RWPE2 (cell line): Measurements from ENCODE around the gene FASTK.

Experiments used
- ATAC-seq: fragments of 200-7000 bp; cut with Tn5 transposase; 3 replicates; pipeline ENCODE4 v1.9.1; 2021; ENCODE audit warnings: low read depth
- DNase-seq: peaks from one replicate; pipeline ENCODE4 v3.0.0-alpha.2; 2020; ENCODE audit warnings: low spot score
- H3K27ac ChIP-seq: fragments of 450-650 bp; 2 replicates; pipeline ENCODE4 v1.5.1; 2017; ENCODE audit warnings: mild to moderate bottlenecking; ENCODE audit not compliant: poor library complexity, severe bottlenecking
- H3K27me3 ChIP-seq: fragments of 250-450 bp; sonication (Bioruptor Pico); 2 replicates; pipeline ENCODE4 v1.5.1; 2021; ENCODE audit warnings: mild to moderate bottlenecking, moderate library complexity; ENCODE audit not compliant: insufficient read depth, poor library complexity, severe bottlenecking
- H3K36me3 ChIP-seq: fragments of 250-450 bp; sonication (Bioruptor Pico); 2 replicates; pipeline ENCODE4 v1.5.1; 2020; ENCODE audit warnings: low read depth, mild to moderate bottlenecking, moderate library complexity
- H3K4me1 ChIP-seq: fragments of 250-450 bp; sonication (Bioruptor Pico); 2 replicates; pipeline ENCODE4 v1.5.1; 2021; ENCODE audit warnings: mild to moderate bottlenecking, moderate library complexity; ENCODE audit not compliant: insufficient read depth, poor library complexity, severe bottlenecking
- H3K4me3 ChIP-seq: fragments of 250-450 bp; sonication (Bioruptor Pico); 2 replicates; pipeline ENCODE4 v1.5.1; 2021; ENCODE audit warnings: mild to moderate bottlenecking, moderate library complexity; ENCODE audit not compliant: severe bottlenecking
- H3K9me3 ChIP-seq: fragments of 250-450 bp; sonication (Bioruptor Pico); 2 replicates; pipeline ENCODE4 v1.5.1; 2021; ENCODE audit warnings: mild to moderate bottlenecking, moderate library complexity; ENCODE audit not compliant: severe bottlenecking
- TF ChIP-seq, protein P1 (sequence below): fragments of 450-650 bp; IDR thresholded peaks from one replicate; pipeline ENCODE4 v1.5.1; 2017; ENCODE audit warnings: mild to moderate bottlenecking, moderate library complexity; ENCODE audit not compliant: poor library complexity, severe bottlenecking

Gene FASTK

DNA sequence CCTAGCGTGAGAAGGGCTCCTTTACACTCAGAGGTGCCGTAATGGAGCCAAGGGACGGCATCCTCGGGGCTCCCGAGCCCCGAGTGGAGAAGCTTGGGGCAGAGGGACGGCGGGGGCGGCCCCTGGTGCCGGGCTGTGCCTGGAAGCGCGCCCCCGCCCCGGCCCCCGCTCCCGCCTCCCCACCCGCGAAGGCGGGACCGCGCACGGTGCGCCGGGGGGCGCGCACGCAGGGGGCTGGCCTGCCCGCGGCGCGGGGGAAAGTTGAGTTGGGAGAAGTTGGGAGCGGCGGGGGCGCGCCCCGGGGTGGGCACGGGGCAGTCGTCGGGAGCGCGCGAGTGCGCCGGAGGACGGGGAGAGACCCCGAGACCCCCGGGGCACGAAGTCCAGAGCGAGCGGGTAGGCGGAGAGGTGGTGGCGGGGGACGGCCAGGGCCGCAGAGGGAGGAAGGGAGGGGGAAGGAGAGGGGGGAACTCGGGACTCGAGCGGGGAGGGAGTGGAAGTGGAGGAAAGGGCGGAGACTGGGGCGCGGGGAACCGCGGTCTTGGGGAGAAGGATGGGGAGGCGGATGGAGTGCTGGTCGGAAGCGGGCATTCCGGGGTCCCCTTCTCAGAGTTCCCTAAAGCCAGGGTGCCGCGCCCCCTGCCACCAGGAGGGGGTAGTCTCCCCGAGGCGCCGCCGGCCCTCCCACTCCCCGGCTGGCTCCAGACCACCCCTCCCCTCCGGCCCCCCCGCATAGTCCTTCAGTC is 21.1 kb downstream of the FASTK start, which contains the start of gene SLC4A2:
SLC4A2 (plus strand) TSS at position 223 of the 746 bp plus-strand sequence. CDS start 2,399 bp downstream, outside the sequence.
- peaks cover 28% of the 10 kb centered on the region for H3K4me1 ChIP-seq
- H3K9me3 ChIP-seq, result no peaks in the 10 kb centered on the region
- ATAC-seq, result no peak
- peak within 1 kb of the TSS; percentile 86 for H3K27ac ChIP-seq
- no peak for DNase-seq
- no peaks in the 10 kb centered on the region for H3K27me3 ChIP-seq
- H3K36me3 ChIP-seq, result peaks cover 10% of the 10 kb centered on the region
- peak within 1 kb of the TSS; percentile 48 for H3K4me3 ChIP-seq
- TF ChIP-seq, protein P1, sequence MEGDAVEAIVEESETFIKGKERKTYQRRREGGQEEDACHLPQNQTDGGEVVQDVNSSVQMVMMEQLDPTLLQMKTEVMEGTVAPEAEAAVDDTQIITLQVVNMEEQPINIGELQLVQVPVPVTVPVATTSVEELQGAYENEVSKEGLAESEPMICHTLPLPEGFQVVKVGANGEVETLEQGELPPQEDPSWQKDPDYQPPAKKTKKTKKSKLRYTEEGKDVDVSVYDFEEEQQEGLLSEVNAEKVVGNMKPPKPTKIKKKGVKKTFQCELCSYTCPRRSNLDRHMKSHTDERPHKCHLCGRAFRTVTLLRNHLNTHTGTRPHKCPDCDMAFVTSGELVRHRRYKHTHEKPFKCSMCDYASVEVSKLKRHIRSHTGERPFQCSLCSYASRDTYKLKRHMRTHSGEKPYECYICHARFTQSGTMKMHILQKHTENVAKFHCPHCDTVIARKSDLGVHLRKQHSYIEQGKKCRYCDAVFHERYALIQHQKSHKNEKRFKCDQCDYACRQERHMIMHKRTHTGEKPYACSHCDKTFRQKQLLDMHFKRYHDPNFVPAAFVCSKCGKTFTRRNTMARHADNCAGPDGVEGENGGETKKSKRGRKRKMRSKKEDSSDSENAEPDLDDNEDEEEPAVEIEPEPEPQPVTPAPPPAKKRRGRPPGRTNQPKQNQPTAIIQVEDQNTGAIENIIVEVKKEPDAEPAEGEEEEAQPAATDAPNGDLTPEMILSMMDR, result peak; percentile 18

DNA sequence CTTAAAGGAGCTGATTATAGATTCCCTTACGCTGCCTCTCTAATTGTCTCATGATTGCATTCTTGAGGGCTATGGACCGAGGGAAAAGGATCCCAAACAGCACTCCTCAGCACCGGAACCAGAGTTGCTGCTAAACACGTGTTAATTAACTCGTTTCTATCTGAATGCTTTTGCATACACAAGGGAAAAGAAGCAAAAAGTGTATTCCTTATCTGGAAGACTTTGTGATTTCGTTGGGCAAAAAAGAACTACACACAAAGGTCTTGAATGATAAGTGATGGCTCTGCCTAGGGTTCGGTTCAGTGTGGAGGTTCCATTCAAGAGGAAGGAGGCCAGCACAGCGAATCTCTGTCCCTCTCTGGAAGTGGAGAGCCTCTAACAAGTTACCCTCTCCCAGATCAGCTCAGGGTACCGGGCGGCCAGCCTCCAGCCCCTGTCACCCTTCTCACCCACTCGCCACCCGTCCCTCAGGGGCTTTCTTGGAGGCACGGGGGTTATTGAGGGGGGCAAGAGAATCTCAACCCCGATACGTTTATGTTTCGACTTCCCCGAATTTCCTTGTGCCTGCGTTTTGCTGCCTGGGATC is 21.7 kb downstream of the FASTK start:
- DNase-seq, result no peak
- TF ChIP-seq, protein P1, result no peak
- H3K27ac ChIP-seq, result peak overlapping the region; percentile 86
- peaks cover 28% of the 10 kb centered on the region for H3K4me1 ChIP-seq
- no peaks in the 10 kb centered on the region for H3K27me3 ChIP-seq
- H3K36me3 ChIP-seq, result peaks cover 6% of the 10 kb centered on the region; the same call in 1 of the 2 replicates
- H3K4me3 ChIP-seq, result peak overlapping the region; percentile 48
- ATAC-seq, result no peak
- no peaks in the 10 kb centered on the region for H3K9me3 ChIP-seq

DNA sequence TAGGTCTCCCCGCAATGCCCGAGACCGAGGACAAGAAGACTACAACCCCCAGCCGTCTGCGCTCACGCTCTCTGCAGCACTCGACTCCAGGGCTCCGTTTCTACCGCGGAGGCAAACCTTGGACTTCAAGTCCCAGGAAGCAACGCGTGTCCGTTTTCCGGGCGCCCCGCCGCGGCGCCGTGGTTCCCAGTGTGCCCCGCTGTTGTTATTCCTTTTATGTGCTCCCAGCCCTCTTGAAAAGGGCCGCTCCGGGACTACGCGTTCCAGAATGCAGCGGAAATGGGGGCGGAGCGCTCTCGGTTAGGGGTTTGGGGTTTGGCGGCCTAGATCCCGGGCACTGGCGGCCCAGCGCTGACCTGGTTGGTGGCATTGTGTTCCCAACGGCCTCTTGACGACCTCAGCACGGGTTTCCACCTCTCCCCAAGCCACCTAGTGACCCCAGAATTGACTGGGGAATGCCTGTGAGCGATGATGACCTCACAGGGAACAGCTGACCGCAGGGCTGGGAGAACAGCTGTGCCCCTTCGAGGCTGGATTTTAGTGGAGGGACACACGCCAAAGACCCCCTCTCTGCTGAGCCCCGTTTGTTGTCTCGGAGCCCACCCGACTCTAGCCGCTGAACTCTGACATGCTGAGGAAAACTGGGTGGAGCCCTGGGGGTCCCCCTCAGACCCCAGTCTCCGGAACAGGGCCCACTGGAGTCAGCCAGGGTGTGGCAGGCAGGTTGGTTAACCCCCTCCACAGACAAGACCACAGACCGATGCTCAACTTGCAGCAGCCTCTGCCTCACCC is 22.4 kb downstream of the FASTK start:
- Histone ChIP-seq H3K27ac (peak overlapping the region; percentile 86), H3K36me3 (no peaks in the 10 kb centered on the region), H3K4me3 (peak overlapping the region; percentile 48), H3K9me3 (no peaks in the 10 kb centered on the region), H3K4me1 (peaks cover 25% of the 10 kb centered on the region), H3K27me3 (no peaks in the 10 kb centered on the region)
- TF ChIP-seq, protein P1, result no peak
- ATAC-seq (peak; percentile 89), DNase-seq (peak; percentile 99)

DNA sequence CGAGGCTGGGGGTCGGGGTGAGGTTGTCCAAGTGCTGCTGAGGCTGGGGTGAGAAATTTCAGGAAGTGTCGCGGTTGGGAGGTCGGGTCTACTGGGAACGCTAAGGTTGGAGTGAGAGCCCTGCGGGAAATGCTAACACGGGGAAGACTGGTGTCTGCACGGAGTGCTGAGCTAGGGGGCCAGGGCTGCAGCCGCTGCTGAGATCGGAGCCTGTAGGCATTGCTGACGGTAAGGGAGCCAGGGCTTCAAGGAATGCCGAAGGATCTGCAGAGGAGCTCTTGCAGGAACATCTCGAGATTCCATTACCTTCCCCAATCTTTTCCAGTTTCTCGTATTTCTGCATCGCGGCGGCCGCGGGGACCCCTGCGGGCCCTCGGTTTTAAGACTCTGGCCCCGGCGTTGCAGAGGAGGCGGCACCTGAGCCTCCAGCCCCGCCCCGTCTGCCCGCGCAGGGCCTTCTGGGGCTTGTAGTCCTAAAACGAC is 23.1 kb downstream of the FASTK start, which contains the start of gene CDK5:
CDK5 (minus strand) TSS at position 392 of the 483 bp plus-strand sequence; CDS start at position 343, 49 bp downstream.
- DNase-seq (no peak), ATAC-seq (peak; percentile 9)
- TF ChIP-seq, protein P1, result no peak
- Histone ChIP-seq H3K4me3 (peak within 1 kb of the TSS; percentile 48), H3K27me3 (no peaks in the 10 kb centered on the region), H3K27ac (peak within 1 kb of the TSS; percentile 86), H3K36me3 (no peaks in the 10 kb centered on the region), H3K4me1 (peaks cover 21% of the 10 kb centered on the region), H3K9me3 (no peaks in the 10 kb centered on the region)
